ENCODE measurements around the gene SEPTIN6.

SEPTIN6 gene

DNA sequence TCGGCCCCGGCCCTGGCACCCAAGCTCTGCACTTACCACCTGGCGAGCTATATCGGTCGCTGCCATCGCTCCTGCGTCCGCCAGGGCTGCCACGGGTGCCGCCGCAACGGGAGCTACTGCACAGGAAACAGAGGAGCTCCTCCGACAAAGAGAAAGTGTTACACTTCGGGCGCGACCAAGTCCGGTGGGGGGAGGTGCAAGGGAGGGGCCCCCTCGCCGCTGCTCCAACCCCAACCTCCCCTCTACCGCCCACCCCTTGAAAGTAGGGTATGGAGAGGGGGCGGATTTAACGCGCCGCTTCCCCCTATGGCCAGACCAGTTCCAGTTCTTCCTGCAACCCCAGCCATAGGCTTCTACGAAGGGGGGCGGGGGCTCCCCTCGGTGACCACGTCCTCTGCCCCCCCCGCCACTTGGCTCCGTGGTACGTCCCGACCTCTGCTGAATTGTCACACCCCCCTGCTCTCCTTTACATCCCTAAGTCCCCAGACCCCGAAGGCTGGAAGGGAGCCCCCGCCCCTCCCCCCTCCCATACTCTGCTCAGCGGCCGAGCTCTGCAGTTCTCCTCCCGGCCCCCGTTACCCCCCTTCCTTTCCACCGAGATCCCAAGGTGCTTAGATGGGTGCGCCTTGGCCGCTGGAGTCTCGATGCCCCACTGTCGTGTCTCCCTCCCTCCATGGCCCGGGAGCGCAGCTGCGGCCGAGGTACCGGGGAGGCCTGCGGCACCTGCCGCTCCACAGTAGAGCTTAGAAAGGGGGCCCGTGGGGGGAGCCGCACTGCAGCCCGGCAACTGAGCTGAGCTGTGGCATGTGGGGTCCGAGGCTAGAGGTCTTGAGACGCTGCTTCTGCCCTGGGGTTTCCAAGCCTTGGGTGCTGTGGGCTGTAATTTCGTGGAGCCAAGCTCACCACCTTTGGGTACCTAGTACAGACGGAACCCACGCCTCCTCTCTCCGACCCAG lies at the start of gene SEPTIN6:
TSS of gene SEPTIN6 (minus strand) at position 129 of the 956 bp plus-strand sequence. CDS start at position 66, 63 bp downstream.
- no peak for DNase-seq (ENCODE audit: low read depth, low spot score)

DNA sequence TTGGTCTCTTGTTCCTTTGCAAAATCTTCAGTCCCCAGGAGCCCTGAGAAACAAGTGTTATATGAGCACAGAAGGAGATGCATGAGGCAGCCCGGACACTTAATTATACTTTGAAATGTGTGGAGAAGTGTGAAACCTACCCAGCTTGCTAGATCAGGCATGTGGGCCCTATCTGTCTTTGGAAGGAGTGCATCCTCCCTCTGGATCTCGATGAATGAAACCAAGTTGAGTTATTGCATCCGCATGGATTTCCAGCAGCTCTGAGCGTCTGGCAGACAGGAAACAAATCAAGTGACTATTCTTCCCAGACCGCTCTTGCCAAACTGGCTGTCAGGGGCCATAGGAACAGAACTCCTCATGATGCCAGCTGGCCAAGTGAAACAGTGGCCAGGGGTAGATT lies 45.8 kb upstream of the SEPTIN6 start:
- DNase-seq (ENCODE audit: low read depth, low spot score), result no peak

- no peak for DNase-seq (ENCODE audit: low read depth, low spot score)
Measured at GRCh38 chrX:119736206-119736764, 43.3 kb upstream of the SEPTIN6 start.

GRCh38 chrX:119735467-119735866 lies 42.5 kb upstream of the SEPTIN6 start:
- no peak for DNase-seq (ENCODE audit: low read depth, low spot score)

DNA sequence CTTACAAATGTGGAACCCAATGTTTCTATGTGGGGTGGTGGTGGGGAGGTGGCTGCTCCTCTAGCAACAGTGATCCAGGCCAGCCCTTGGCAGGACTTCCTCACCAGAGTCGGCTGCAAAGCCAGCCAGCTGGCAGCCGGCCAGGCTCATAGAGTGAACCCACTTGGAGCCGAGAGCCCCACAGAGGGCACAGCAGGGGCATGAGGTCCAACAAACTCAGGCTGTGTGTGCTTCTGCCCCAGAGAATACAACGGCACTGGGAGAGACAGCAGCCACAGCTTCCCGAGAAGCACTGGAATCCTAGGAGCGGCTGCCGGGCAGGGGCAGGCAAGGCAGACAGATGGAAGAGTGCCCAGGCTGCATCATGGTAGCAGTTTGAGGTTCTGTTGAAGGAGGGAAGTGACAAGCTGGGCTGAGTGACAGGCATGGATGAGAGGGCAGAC lies 42.0 kb upstream of the SEPTIN6 start:
- no peak for DNase-seq (ENCODE audit: low read depth, low spot score)

GRCh38 chrX:119729408-119730201 lies 36.6 kb upstream of the SEPTIN6 start:
- peak; percentile 31 for DNase-seq (ENCODE audit: low read depth, low spot score)

- DNase-seq (ENCODE audit: low read depth, low spot score), result no peak
Measured at GRCh38 chrX:119728487-119728886, 35.5 kb upstream of the SEPTIN6 start.

- no peak for DNase-seq (ENCODE audit: low read depth, low spot score)
Measured at GRCh38 chrX:119726900-119727555, 34.1 kb upstream of the SEPTIN6 start.

DNA sequence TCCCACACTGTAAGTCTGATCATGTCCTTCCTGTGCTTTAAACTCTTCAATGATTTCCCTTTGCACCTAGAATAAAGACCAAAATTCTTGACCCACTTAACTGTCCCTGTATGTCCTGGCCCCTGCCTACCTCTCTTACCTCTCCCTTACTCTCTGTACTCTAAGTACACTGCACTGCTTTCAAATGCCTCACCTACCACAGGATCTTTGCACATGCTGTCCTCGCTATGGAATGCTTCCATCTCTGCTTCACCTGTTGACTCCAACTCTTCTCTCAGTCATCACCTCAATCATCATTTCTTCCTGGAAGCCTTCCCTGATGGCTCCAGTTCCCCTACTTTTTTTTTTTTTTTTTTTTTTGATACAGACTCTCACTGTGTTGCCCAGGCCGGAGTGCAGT lies 29.0 kb upstream of the SEPTIN6 start:
- no peak for DNase-seq (ENCODE audit: low read depth, low spot score)

GRCh38 chrX:119721487-119721886 lies 28.5 kb upstream of the SEPTIN6 start:
- no peak for DNase-seq (ENCODE audit: low read depth, low spot score)

DNA sequence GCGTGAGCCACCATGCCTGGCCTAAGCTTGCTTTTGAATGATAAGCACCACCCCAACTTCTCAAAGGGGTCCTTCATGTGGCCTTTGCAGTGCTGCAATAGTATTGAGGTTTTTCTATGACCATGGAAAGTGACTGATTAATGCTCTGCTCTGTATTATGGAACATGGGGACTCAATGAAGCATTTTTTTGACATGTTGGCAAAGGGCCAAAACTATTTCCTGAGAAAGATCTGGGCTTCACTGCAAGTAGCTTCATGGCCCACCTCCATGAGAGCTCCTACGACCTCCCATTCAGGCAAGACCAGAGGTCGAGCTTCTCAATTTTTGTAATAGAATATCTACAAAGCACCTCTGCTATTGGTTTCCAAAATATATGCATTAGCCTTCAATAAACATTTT lies 16.7 kb upstream of the SEPTIN6 start:
- no peak for DNase-seq (ENCODE audit: low read depth, low spot score)

- DNase-seq (ENCODE audit: low read depth, low spot score), result no peak
Measured at GRCh38 chrX:119708936-119709335, 16.0 kb upstream of the SEPTIN6 start.

DNA sequence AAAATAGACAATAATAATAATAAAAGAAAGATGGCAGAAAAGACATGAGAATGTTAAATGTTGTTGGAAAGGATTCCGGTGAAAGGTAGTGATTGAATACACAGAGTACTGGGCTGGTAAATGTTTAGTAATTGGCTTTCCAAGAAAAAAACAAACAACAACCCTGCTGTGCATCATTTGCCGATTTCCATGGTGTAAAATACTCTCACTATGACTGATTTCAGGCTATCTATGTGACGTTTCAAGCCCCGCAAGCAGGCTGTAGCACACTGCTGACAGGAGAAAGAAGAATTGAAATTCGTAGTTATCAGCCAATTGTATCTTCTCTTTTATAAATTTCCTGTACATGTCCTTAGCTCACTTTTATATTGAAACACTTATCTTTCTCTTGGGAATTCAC lies 13.6 kb upstream of the SEPTIN6 start:
- no peak for DNase-seq (ENCODE audit: low read depth, low spot score)

DNA sequence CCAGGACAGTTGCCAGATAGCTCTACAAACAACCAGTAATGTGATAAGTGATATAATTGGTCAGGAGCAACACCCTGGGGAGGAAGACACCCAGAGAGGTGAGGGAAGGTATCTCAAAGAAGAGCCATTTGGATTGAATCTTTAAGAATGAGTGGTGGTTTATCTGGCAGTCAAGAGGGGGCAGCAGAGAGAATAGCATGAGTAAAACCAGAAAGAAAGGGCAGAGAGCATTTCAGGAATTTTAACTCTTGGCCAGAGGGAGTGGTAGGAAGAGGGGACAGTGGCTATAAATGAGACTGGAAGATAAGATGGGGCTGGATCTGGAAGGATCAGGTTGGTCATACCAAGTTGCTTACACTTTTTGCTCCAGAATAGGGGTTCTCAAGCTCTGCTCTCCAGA lies 5.9 kb upstream of the SEPTIN6 start:
- DNase-seq (ENCODE audit: low read depth, low spot score), result no peak

DNA sequence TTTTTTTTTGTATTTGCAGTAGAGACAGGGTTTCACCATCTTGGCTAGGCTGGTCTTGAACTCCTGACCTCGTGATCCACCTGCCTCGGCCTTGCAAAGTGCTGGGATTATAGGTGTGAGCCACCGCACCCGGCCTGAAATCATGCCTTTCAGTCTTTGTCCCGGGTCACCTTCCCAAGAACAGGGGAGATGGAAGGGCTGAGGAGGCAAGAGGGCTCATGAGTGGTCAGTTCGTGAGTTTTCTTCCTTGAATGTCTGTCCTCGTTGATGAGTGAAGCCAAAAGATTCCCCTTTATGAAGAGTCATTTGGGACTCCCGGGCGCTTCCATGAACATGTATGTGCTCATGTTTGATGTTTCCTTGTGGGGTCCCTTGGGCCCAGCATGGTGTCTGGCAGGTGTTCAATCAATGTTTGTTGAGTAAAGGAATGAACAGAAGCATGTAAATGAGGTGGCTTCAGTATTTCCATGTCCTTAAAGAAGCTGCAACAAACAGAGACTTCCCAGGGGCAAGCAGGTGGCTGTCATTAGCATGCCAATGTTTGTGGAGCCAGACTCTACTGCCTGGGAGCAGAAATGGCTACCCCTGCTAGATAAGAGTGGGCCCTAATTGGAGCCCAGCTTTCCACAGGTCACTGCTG lies 3.4 kb upstream of the SEPTIN6 start:
- no peak for DNase-seq (ENCODE audit: low read depth, low spot score)

- DNase-seq (ENCODE audit: low read depth, low spot score), result no peak
Measured at GRCh38 chrX:119695535-119696050, 2.6 kb upstream of the SEPTIN6 start.

- DNase-seq (ENCODE audit: low read depth, low spot score), result no peak
Measured at GRCh38 chrX:119694601-119695534, 1.9 kb upstream of the SEPTIN6 start.

DNA sequence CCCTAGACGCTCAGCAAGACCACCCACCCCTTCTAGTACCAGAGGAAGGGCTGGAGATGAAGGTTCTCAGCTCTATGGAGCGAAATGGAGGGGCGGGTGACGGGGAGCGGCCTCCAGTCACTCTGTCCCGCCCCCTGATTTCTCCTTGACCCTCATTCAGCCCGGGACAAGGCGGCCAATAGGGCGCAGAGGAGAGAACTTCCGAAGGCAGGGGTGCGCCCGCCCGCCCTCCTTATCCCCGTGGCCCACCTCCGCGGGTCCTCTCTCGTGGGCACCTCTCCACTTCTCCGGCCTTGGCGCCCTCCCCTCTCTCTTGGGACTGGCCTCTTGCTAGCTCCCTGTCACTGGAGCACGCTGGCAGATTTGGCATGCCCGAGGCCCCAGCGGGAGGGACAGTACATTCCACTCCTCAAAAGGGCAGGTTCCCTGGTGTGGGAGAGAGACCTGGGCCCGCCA lies 1.1 kb upstream of the SEPTIN6 start:
- no peak for DNase-seq (ENCODE audit: low read depth, low spot score)

DNA sequence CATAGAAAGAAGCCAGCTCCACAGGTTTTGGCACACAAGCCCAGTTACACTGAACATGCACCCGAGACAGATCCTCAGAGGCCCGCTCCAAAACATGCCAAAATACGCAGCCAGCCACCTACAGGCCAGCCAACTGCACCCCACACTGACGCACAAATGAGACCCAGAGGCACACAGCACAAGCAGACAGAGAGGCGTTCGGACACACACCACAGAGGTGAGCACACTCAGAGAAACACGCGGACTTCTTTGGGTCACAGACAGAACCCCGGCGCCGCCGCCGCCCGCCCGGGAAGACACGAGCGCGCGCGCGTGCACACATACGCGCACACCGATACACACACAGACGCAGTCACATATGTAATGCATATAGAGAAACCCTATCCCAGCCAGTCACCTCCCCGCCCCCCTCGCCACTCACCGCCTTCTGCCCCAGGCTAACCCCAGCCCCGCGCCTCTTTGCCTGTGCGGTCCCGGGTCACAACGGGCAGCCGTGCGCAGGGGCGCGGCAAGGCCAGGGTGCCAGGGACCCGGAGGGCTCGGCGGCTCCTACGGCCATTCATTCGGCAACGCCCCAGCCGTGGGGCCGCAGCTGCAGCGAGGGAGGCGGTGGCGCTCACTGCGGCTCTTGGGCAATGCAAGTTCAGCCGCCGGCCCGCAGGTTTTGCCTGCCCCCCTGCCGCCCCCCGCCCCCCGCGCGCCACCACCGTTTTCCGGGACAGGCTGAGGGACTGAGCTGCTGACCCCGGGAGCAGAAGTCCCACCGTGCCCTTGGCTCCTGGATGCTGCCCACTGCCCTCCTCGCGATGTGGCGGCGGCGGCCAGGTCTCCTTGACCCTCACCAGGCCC lies 553 bp downstream of the SEPTIN6 start:
- DNase-seq (ENCODE audit: low read depth, low spot score), result no peak
